ENCODE data around the gene PNMA3.

DNA sequence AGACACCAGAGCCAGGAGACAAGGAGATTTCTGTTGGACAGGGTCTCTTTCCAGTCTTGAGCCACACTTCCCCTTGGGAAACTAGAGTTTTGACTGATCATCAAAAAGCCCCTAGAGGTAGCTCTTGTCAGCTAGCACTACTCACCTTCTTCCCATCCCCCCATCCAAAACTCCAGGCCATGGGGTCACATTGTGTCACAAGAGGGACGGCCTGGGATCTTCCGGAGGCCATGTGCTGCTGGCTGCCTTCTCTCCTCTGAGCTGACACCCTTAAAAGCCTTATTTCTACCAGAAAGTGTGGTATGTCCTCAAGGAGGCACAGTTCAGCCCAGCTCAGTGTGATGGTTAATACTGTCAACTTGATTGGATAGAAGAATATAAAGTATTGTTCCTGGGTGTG, 7.8 kb downstream of the PNMA3 start:
- no peak for TF ChIP-seq POLR2A (IDR thresholded peaks at IDR 0.05)
- TF ChIP-seq, protein P1, sequence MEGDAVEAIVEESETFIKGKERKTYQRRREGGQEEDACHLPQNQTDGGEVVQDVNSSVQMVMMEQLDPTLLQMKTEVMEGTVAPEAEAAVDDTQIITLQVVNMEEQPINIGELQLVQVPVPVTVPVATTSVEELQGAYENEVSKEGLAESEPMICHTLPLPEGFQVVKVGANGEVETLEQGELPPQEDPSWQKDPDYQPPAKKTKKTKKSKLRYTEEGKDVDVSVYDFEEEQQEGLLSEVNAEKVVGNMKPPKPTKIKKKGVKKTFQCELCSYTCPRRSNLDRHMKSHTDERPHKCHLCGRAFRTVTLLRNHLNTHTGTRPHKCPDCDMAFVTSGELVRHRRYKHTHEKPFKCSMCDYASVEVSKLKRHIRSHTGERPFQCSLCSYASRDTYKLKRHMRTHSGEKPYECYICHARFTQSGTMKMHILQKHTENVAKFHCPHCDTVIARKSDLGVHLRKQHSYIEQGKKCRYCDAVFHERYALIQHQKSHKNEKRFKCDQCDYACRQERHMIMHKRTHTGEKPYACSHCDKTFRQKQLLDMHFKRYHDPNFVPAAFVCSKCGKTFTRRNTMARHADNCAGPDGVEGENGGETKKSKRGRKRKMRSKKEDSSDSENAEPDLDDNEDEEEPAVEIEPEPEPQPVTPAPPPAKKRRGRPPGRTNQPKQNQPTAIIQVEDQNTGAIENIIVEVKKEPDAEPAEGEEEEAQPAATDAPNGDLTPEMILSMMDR (IDR thresholded peaks at IDR 0.05) = no peak
